ENCODE results near the gene MEGF11. TPM values are rescaled to one million over a fixed set of nuclear protein-coding genes. Genes with fewer than 3 reads are reported as not detected.

Gene MEGF11
- polyA plus RNA-seq, 1 of the 3 experiments (the other 2 are of a cell fraction) = not detected

DNA sequence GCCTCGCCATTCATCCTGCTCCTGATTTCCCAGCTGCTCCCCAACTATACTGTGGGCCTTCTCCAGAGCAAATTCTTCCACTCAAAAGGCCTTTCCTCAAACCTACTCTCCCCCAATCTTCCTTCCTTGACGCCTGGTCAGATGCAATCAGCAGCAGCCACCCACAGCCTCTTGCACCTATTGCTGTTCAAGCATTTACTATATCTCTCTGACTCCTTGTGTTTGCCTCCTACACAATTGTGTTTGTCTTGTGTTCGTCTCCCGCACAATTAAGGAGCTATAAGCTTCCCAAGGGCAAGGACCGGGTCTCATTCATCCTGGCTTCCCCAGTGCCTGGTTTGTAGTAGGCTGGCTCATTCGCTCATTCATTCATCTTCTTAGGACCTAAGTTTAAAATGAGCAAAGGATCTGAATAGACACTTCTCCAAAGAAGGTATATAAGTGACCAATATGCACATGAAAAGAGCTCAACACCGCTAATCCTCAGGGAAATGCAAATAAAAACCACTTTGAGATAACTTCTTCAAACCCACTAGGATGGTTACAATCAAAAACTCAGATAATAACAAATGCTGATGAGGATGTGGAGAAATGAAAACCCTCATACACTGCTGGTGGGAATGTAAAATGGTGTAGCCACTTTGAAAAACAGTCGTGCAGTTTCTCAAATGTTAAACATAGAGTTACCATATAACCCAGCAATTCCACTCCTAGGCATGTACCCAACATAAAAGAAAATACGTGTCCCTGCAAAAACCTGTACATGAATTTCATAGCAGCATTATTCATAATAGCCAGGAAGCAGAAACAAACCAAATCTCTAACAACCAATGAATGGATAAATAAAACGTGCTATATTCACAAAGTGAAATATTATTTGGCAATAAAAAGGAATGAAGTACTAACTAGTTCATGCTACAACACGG, 31.0 kb downstream of the MEGF11 start:
- Histone ChIP-seq H3K9me3 (no peaks in the 10 kb centered on the region), H3F3A (replicated peaks; ENCODE audit: insufficient read depth) (no peaks in the 10 kb centered on the region), H3K4me1 (ENCODE audit: control insufficient read depth in 1 of 2, insufficient read depth in 2 of 2, low read depth in 1 of 2, low read length in 1 of 2) (no peaks in the 10 kb centered on the region), H3K4me2 (no peak overlapping the region), H3K9ac (no peak overlapping the region), H3K27ac (ENCODE audit: low read depth in 2 of 2, low read length in 1 of 2) (no peak overlapping the region), H3K9me2 (no peaks in the 10 kb centered on the region), H4K20me1 (ENCODE audit: insufficient read depth) (no peaks in the 10 kb centered on the region), H3K27me3 (ENCODE audit: insufficient read depth) (no peaks in the 10 kb centered on the region; the same call in 1 of the 2 replicates), H3K4me3 (ENCODE audit: low read depth in 2 of 2, low read length in 1 of 2) (no peak overlapping the region), H3K36me3 (replicated peaks in 1 of 2; ENCODE audit: control insufficient read depth in 1 of 2, insufficient read depth in 2 of 2, low read length in 1 of 2) (no peaks in the 10 kb centered on the region), H3K79me2 (ENCODE audit: insufficient read depth) (no peaks in the 10 kb centered on the region), H2AFZ (ENCODE audit: low read depth) (no peak overlapping the region)
- DNase-seq = no peak
- TF ChIP-seq GABPA (IDR thresholded peaks at IDR 0.05; ENCODE audit: low read depth) (no peak), NRF1 (IDR thresholded peaks at IDR 0.05; ENCODE audit: low read depth, low read length) (no peak), TAF1 (IDR thresholded peaks at IDR 0.05; ENCODE audit: borderline replicate concordance, low read depth, low read length) (no peak), RFX5 (IDR thresholded peaks at IDR 0.05; ENCODE audit: low read length) (no peak), RAD21 (IDR thresholded peaks at IDR 0.05; ENCODE audit: low read length) (no peak), CHD2 (IDR thresholded peaks at IDR 0.05; ENCODE audit: low read length, partially characterized antibody) (no peak), EP300 (IDR thresholded peaks at IDR 0.05; ENCODE audit: borderline replicate concordance in 1 of 2, low read depth in 1 of 2, low read length in 1 of 2) (no peak), MEF2A (IDR thresholded peaks at IDR 0.05; ENCODE audit: borderline replicate concordance, low read depth) (no peak), POLR2AphosphoS5 (IDR thresholded peaks at IDR 0.05; ENCODE audit: low read depth, low read length) (no peak), ELF1 (IDR thresholded peaks at IDR 0.05) (no peak), RXRA (IDR thresholded peaks at IDR 0.05; ENCODE audit: borderline replicate concordance, low read depth) (no peak)
- TF ChIP-seq, protein P1, sequence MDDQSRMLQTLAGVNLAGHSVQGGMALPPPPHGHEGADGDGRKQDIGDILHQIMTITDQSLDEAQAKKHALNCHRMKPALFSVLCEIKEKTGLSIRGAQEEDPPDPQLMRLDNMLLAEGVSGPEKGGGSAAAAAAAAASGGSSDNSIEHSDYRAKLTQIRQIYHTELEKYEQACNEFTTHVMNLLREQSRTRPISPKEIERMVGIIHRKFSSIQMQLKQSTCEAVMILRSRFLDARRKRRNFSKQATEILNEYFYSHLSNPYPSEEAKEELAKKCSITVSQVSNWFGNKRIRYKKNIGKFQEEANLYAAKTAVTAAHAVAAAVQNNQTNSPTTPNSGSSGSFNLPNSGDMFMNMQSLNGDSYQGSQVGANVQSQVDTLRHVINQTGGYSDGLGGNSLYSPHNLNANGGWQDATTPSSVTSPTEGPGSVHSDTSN (IDR thresholded peaks at IDR 0.05) = no peak
- TF ChIP-seq, protein P2, sequence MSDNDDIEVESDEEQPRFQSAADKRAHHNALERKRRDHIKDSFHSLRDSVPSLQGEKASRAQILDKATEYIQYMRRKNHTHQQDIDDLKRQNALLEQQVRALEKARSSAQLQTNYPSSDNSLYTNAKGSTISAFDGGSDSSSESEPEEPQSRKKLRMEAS (IDR thresholded peaks at IDR 0.05; ENCODE audit: low read depth) = no peak
- TF ChIP-seq, protein P3, sequence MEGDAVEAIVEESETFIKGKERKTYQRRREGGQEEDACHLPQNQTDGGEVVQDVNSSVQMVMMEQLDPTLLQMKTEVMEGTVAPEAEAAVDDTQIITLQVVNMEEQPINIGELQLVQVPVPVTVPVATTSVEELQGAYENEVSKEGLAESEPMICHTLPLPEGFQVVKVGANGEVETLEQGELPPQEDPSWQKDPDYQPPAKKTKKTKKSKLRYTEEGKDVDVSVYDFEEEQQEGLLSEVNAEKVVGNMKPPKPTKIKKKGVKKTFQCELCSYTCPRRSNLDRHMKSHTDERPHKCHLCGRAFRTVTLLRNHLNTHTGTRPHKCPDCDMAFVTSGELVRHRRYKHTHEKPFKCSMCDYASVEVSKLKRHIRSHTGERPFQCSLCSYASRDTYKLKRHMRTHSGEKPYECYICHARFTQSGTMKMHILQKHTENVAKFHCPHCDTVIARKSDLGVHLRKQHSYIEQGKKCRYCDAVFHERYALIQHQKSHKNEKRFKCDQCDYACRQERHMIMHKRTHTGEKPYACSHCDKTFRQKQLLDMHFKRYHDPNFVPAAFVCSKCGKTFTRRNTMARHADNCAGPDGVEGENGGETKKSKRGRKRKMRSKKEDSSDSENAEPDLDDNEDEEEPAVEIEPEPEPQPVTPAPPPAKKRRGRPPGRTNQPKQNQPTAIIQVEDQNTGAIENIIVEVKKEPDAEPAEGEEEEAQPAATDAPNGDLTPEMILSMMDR (IDR thresholded peaks at IDR 0.05) = no peak
- TF ChIP-seq, protein P4, sequence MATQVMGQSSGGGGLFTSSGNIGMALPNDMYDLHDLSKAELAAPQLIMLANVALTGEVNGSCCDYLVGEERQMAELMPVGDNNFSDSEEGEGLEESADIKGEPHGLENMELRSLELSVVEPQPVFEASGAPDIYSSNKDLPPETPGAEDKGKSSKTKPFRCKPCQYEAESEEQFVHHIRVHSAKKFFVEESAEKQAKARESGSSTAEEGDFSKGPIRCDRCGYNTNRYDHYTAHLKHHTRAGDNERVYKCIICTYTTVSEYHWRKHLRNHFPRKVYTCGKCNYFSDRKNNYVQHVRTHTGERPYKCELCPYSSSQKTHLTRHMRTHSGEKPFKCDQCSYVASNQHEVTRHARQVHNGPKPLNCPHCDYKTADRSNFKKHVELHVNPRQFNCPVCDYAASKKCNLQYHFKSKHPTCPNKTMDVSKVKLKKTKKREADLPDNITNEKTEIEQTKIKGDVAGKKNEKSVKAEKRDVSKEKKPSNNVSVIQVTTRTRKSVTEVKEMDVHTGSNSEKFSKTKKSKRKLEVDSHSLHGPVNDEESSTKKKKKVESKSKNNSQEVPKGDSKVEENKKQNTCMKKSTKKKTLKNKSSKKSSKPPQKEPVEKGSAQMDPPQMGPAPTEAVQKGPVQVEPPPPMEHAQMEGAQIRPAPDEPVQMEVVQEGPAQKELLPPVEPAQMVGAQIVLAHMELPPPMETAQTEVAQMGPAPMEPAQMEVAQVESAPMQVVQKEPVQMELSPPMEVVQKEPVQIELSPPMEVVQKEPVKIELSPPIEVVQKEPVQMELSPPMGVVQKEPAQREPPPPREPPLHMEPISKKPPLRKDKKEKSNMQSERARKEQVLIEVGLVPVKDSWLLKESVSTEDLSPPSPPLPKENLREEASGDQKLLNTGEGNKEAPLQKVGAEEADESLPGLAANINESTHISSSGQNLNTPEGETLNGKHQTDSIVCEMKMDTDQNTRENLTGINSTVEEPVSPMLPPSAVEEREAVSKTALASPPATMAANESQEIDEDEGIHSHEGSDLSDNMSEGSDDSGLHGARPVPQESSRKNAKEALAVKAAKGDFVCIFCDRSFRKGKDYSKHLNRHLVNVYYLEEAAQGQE (IDR thresholded peaks at IDR 0.05; ENCODE audit: low read depth, low read length) = no peak
- TF ChIP-seq, protein P5, sequence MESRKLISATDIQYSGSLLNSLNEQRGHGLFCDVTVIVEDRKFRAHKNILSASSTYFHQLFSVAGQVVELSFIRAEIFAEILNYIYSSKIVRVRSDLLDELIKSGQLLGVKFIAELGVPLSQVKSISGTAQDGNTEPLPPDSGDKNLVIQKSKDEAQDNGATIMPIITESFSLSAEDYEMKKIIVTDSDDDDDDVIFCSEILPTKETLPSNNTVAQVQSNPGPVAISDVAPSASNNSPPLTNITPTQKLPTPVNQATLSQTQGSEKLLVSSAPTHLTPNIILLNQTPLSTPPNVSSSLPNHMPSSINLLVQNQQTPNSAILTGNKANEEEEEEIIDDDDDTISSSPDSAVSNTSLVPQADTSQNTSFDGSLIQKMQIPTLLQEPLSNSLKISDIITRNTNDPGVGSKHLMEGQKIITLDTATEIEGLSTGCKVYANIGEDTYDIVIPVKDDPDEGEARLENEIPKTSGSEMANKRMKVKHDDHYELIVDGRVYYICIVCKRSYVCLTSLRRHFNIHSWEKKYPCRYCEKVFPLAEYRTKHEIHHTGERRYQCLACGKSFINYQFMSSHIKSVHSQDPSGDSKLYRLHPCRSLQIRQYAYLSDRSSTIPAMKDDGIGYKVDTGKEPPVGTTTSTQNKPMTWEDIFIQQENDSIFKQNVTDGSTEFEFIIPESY (IDR thresholded peaks at IDR 0.05; ENCODE audit: borderline replicate concordance, low read depth) = no peak
- ChIA-PET POLR2A (no interaction called here), CTCF (no interaction called here)
- 55% methylated on average over 11 of the region's 11 CpGs for WGBS (ENCODE audit: low lambda C conversion rate)
